ENCODE results near the gene MYO19.

GRCh38 chr17:36511216-36511615 lies 23.5 kb downstream of the MYO19 start:
- TF ChIP-seq CTCF (tag by site-specific recombination; IDR thresholded peaks at IDR 0.05) (no peak), ZBTB1 (tag by site-specific recombination; IDR thresholded peaks at IDR 0.05) (no peak), GLIS2 (tag by site-specific recombination; IDR thresholded peaks at IDR 0.05) (no peak), ZNF544 (tag by site-specific recombination; IDR thresholded peaks at IDR 0.05) (no peak), KLF9 (tag by site-specific recombination; IDR thresholded peaks at IDR 0.05; ENCODE audit: low read depth) (no peak), ZNF18 (tag by site-specific recombination; IDR thresholded peaks at IDR 0.05) (no peak), ZFP41 (tag by site-specific recombination; IDR thresholded peaks at IDR 0.05; ENCODE audit: borderline replicate concordance) (no peak), ZNF600 (tag by site-specific recombination; IDR thresholded peaks at IDR 0.05) (no peak), ZNF785 (tag by site-specific recombination; IDR thresholded peaks at IDR 0.05) (no peak)

Data from HEK293 (cell line).